HG02678 (cell line): ENCODE data around the gene VWA3B.
A peak's percentile ranks its signal among the peaks of the same experiment; 100 is the strongest.
"Not testable (repeated sequence)": the region's sequence is repeated elsewhere in the genome, so short reads cannot be mapped to it uniquely, and the experiment has no call there.

Source experiments
- ATAC-seq: cut with Tn5 transposase; IDR thresholded peaks from one replicate; pipeline ENCODE4 v1.9.1; 2021; ENCODE audit warnings: mild to moderate bottlenecking, moderate library complexity; ENCODE audit not compliant: unreplicated experiment

The VWA3B gene

GRCh38 chr2:98242003-98242402 lies 155.0 kb downstream of the VWA3B start:
- ATAC-seq, result no peak

DNA sequence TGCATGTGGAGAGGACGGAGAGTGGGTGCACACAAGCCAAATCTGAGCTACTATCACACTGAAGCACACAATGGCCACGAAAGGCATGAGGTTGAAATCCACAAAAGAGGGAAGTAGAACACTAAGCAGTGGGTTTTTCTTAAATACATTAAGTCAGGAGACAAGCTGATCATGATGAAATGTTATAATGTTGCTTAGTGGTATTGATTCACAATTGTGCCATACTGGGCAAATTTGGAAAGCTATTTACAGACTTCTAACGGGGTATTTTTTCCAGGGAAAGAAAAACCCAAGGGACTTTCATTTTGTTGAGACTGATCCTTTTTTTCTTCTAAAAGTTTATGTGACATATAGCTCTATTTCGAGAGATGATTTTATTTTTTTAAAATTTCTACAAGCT lies 158.5 kb downstream of the VWA3B start:
- ATAC-seq, result no peak

DNA sequence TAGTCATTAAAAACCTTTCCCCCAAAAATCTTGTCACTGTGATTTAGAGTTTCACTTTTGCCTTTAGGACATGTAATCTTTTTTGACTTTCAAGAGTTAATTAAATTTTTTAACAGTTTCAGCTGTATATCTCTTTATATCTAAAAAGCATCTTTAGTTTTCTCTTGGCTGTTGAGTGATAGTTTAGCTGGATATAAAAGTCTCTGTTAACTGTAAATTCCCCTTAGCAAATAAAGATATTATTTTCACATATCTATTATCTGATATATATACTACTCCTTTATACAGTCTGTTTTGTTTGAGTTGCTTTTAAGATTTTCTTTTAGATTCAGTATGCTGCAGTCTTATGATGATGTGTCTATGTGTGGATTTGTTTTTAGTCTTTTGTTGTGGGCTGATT lies 160.4 kb downstream of the VWA3B start:
- no peak for ATAC-seq

DNA sequence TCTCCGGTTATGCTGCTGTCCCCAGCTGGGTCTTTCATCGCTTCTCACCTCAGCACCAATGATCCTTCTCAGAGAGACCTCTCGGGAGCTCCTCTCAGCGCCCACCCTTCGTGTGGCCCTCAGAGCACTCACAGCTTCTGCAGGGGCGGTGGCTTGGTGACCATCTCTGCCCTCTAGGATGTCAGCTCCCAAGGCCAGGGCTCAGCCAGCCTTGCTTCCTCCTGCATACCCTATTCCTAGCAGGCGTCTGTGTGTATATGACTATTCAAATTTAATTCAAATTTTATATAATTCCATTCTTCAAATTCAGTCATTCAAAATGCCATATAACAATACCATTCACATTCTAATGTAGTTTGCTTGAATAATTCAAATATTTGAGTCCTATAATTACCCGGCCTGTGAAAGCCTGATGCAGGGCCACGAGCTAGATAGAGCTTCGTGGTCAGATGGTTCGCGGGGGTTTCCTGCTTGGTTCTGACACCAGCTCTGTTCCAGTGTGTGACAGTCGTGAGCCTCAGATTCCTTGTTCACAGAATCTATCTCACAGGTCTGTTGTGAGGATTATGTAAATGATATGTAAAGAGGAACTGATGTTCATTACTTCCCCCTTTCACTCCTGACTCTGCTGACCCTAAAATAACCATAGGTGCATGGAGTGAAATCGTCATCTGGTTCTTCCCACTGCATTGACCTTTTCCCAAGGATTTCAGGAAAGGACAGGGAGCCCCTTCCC lies 165.2 kb downstream of the VWA3B start:
- ATAC-seq, result no peak

DNA sequence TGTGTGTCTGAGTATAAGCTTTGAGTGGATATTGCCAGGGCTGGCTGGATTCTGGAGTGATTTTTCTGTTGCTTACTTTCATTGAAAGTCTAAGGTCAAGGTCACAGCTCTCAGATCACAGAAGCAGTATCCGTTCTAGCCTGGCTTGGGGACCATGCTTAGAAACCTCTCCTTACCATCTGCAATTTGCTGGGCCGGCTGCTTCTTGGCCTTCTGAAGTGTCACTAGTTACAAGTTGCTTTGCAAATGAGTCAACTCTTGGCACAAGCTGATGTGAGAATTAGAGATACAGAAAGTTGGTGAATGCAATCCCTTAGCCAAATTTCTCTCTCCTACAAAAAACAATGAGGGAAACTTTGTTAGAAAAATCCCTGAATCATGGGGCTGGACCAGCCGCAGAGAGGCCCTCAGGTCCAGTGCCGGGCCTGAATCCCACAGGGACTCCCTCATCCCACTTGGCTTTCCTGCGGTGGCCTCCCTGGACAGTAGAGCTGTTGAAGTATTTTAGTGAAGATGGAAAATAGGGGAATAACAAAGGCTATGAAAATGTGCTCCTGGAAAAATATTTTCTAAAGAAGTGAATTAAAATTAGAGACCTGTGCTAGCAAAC lies 166.6 kb downstream of the VWA3B start:
- ATAC-seq, result no peak

GRCh38 chr2:98254504-98255059 lies 167.6 kb downstream of the VWA3B start:
- no peak for ATAC-seq

DNA sequence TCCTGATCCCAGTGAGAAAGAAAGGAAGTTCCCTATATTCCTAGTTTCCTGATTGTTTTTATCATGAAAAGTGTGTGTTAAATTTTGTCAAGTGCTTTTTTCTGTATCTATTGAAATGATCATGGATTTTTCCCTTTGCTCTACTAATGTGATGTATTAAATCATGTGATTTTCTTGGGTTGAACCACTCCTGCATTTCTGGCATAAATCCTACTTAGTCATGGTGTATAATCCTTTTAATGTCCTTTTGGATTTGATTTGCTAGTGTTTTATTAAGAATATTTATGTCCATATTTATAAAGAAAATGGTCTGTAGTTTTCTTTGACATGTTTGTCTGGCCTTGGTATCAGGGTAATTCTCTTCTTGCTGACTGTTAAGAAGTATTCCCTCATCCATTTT lies 171.9 kb downstream of the VWA3B start:
- ATAC-seq, result no peak

- no peak for ATAC-seq
Measured at GRCh38 chr2:98263362-98263761, 176.4 kb downstream of the VWA3B start.

- ATAC-seq, result not testable (repeated sequence)
Measured at GRCh38 chr2:98268225-98268624, 181.3 kb downstream of the VWA3B start.

DNA sequence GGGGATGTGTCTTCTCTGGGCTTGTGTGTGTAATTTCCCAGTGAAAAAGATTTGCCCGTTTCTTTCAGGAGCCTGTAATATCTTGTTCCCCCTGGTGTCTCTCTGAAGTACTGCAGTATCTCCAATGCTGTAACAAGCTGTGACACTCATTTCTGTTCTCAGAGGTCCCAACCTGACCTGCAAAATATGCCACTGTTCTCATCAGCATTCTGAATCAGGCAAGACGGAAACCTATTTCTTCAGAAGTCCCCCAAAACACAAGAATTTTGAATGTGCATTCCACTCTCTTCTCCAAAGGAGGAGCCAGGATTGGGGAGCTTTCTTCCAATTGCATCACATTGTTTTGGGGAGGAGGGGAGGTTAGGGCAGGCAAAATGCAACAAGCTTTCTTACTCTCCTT lies 182.3 kb downstream of the VWA3B start:
- no peak for ATAC-seq

- no peak for ATAC-seq
Measured at GRCh38 chr2:98269830-98270229, 182.9 kb downstream of the VWA3B start.

DNA sequence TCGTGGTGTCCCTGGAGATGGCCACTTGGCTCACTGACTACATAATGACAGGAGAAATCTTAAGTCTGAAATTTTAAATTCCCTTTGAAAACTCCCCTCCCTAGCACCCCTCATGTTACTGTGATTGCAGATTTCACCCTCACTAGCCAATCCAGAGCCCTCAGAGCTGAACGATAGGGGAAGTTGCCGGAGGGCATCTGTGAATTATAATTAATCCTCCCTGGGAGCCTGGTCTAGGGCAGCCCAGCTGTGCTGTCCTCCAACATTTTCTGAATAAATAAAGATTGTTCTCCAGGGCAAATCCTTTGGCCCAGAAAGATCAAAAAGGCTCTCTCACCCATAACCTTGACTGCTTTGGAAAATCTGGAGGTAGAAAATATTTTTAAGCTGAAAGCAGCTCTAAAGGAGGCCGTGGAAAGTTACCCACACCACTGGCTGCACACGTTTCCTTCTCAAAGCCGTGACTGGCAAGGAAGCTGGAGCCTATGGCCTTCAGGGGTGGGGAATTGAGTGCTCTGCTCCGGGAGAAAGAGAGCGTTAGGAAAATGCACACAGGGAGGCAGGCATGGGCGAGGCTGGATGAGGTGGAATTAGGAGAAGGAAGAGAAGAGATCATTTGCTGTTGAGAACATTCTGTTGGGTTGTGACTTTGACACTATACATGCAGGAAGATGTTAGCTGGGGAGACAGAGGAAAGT lies 190.3 kb downstream of the VWA3B start:
- ATAC-seq, result no peak

GRCh38 chr2:98278074-98278473 lies 191.1 kb downstream of the VWA3B start:
- ATAC-seq, result no peak

- peak; percentile 76 for ATAC-seq
Measured at GRCh38 chr2:98280376-98281102, 193.6 kb downstream of the VWA3B start.

- peak; percentile 46 for ATAC-seq
Measured at GRCh38 chr2:98281607-98282006, 194.6 kb downstream of the VWA3B start.

- ATAC-seq, result no peak
Measured at GRCh38 chr2:98282109-98282508, 195.1 kb downstream of the VWA3B start.

- ATAC-seq, result no peak
Measured at GRCh38 chr2:98293030-98293429, 206.1 kb downstream of the VWA3B start.

DNA sequence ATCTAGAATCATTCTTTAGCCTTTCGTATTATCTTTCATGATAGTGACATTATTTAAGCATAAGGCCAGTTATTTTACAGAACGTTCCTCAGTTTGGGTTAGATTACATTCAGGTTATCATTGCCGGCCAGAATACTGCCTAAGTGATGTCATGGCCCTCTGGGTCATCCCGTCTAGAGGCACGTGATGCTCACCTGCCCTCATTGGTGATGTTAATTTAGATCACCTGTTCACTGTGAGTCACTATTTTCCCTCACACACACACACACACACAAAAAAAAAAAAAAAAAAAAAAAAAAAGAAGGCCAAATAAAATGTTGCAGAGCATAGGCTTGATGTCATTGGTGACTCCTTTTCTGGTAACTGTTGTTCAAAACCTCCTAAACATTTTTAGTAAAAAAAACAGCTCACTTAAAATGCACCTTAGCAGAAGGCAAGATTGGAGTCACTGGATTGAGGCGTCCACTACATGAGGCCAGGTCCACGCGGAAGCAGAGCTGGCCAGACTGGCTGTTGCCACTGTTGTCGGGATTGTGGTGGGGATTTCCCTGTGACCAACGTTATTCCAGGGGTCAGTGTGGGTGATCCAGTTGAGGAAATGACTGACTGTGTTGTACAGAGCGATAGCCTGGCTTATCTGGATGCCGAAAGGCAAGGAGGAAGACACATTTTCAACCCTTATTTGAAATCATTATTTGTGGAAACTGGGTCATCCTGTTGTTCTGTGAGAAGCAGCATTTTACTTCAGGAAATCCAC lies 207.1 kb downstream of the VWA3B start:
- ATAC-seq, result no peak

DNA sequence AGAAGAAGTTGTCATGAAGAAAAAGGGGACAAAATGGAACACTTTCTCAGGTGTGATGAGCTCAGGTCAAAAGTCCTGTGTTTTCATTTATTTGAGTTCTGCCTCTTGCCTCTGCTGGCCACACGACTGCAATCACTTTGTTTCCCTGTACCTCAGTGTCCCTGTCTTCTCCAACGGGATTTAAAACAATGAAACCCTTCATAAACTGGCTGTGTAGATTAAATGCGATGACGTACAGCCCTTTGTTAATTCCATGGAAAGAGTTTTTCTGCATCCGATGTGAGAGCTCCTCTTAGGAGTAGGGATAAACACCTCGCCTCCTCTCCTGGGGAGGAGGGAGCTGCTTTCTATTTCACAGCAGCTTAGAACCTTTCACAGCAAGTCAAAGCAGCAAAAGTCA lies 207.7 kb downstream of the VWA3B start:
- no peak for ATAC-seq

DNA sequence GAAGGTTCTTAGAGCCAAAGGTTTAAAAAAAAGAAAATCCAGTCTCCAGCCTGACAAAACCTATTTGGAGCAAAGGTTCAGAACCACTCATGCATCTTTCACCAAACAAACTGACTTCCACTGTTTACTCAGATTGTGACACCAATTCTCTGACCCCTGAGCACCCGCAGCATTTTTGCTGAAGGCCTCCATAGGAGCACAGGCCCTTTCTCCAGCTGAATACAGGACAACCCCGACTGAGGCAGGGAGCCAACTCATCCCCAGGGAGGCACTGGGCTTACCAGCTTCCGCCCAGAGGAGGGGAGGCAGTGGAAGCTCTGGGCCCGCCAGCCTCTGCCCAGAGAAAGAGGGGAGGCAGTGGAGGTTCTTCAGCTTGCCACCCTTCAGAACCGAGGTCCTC lies 208.3 kb downstream of the VWA3B start:
- ATAC-seq, result no peak
